Left ventricle myocardium inferior (tissue), 1 donor: ENCODE data around the gene HSD11B1L. TPM values are rescaled to one million over a fixed set of nuclear protein-coding genes. Genes with fewer than 3 reads are reported as not detected.

Experiments
- DNase-seq: peaks from one replicate; pipeline ENCODE4 v3.0.0-alpha.2; 2020
- H3K27ac ChIP-seq: fragments of 200-600 bp; replicated peaks from 2 replicates; pipeline ENCODE4 v1.8.0; 2021
- H3K27me3 ChIP-seq: fragments of 200-600 bp; 2 replicates; pipeline ENCODE4 v1.8.0; 2021; ENCODE audit warnings: low read depth
- H3K36me3 ChIP-seq: fragments of 200-600 bp; 2 replicates; pipeline ENCODE4 v1.8.0; 2021
- H3K4me1 ChIP-seq: fragments of 200-600 bp; 2 replicates; pipeline ENCODE4 v1.8.0; 2021
- H3K4me3 ChIP-seq: fragments of 200-600 bp; 2 replicates; pipeline ENCODE4 v1.8.0; 2021; ENCODE audit warnings: mild to moderate bottlenecking, moderate library complexity
- H3K9me3 ChIP-seq: fragments of 200-600 bp; replicated peaks from 2 replicates; pipeline ENCODE4 v1.8.0; 2021
- intact Hi-C: fragments of 100-400 bp; cut with micrococcal nuclease; formaldehyde crosslinking; loops from one replicate; pipeline ENCODE4 v1.11.0; 2022
- total RNA-seq: library from RNA; stranded (reverse); fragmentation: NEBNext Ultra II Directional; extraction: Animal tissue kit (Norgen Biotek cat#: 25700); gene quantifications from one replicate; pipeline ENCODE4 v1.2.1, GENCODE V29; 2021
- TF ChIP-seq, protein P1 (sequence below): fragments of 200-600 bp; IDR thresholded peaks from 2 replicates; pipeline ENCODE4 v1.8.0; 2021; ENCODE audit warnings: antibody characterized with exemption, mild to moderate bottlenecking, borderline replicate concordance
- donor health status: DM: no; HTN: yes; CAD: no; lungs with severe emphysema.

HSD11B1L gene
- total RNA-seq, 1 donor from 2014 or later, result 4.5 TPM

DNA sequence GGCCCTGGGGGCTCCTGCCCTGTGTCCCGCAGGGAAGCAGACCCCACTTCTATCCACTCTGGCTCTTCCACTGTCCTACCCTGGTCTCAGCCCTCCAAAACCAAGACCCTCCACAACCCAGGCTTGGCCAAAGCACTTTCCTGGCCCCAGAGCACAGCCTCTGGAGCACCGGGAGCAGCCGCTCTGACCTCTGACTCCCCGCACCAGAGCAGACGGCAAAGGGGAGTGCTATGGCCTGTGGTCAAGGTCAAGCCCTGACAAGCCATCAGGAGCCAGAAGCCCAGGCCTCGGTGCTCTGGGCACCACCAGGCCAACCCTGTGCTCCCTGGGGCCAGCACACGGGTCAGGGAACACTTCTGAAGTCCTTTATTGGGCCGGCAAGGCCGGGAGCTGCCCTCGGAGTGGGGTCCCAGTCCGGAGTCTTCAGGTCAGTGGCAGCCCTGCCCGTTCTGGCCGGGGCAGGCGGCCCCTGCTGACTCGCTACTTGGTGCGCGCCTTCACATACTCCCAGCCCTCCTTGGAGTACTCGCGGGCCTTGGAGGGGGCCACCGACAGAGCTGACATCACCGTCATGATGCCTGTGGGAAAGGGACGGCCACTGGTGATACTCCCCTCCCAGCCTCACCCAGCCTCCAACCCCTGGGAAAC lies 2.6 kb upstream of the HSD11B1L start:
- no peak overlapping the region for H3K27ac ChIP-seq
- H3K4me3 ChIP-seq, result no peak overlapping the region
- intact Hi-C loops, result no loop called here
- TF ChIP-seq, protein P1, sequence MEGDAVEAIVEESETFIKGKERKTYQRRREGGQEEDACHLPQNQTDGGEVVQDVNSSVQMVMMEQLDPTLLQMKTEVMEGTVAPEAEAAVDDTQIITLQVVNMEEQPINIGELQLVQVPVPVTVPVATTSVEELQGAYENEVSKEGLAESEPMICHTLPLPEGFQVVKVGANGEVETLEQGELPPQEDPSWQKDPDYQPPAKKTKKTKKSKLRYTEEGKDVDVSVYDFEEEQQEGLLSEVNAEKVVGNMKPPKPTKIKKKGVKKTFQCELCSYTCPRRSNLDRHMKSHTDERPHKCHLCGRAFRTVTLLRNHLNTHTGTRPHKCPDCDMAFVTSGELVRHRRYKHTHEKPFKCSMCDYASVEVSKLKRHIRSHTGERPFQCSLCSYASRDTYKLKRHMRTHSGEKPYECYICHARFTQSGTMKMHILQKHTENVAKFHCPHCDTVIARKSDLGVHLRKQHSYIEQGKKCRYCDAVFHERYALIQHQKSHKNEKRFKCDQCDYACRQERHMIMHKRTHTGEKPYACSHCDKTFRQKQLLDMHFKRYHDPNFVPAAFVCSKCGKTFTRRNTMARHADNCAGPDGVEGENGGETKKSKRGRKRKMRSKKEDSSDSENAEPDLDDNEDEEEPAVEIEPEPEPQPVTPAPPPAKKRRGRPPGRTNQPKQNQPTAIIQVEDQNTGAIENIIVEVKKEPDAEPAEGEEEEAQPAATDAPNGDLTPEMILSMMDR, result no peak
- no peak for DNase-seq
- no peaks in the 10 kb centered on the region for H3K9me3 ChIP-seq
- peaks cover 45% of the 10 kb centered on the region for H3K4me1 ChIP-seq
- peaks cover 13% of the 10 kb centered on the region for H3K36me3 ChIP-seq
- no peaks in the 10 kb centered on the region for H3K27me3 ChIP-seq

DNA sequence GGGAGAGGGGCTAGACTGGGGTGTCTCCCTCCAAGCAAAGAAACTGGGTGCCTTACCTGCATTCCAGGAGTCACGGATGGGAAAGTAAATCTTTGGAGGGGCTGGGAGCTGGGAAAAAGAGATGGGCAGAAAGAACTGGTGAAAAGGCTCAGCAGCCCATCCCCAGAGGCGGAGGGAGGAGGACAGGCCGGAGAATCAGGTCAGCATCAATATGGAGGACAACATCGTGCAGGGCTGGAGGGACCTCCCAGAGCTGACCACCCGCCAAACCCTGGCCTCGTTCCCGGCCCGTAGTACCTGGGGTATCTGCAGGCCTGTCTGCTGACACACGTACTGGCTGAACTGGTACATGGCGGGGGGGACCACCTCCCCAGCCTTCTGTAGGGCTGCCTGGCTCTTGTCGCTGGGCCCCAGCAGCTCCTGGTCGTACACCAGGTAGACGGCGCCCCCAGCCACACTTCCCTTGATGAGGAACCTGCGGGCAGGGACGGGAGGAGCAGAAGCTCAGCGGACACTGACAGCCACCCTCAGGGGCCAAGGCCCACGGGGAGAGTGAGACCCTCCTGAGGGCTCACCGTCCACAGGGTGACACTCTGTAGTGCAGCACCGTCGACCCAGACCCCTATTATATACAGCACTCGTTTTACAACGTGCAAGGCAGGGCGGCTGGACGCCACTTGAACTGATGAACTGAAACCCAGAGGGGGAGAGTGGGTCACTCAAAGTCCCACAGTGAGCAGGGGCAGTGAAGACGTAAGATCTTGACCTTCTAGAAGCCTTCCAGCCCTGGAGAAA lies 1.3 kb upstream of the HSD11B1L start:
- intact Hi-C loops, result no loop called here
- no peak for DNase-seq
- TF ChIP-seq, protein P1, result no peak

DNA sequence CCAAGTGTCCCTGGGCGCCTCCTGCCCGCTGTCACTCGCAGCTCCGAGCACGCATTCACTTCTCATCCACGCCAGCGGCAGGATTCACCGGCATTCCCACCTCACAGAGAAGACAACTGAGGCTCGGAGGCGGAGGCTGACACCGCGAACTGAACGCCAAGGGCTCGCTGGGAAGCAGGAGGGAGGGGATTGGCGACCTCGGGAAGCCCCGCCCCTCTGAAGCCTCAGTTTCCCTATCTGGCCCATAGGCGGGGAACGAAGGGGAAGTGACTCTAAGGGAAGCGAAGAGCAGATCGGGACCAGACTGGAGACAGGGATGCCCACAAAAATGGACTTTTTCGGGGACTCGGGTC lies 767 bp upstream of the HSD11B1L start:
- intact Hi-C loops, result no loop called here
- TF ChIP-seq, protein P1, result no peak
- Histone ChIP-seq H3K4me1 (peaks cover 44% of the 10 kb centered on the region), H3K27me3 (no peaks in the 10 kb centered on the region), H3K27ac (peak overlapping the region; percentile 96), H3K4me3 (peak overlapping the region; percentile 91), H3K9me3 (no peaks in the 10 kb centered on the region), H3K36me3 (peaks cover 13% of the 10 kb centered on the region)
- no peak for DNase-seq

More for the DNA sequence above, 1.3 kb upstream of the HSD11B1L start:
- Histone ChIP-seq H3K36me3 (peaks cover 13% of the 10 kb centered on the region), H3K4me3 (peak overlapping the region; percentile 91), H3K9me3 (no peaks in the 10 kb centered on the region), H3K4me1 (peaks cover 45% of the 10 kb centered on the region), H3K27me3 (no peaks in the 10 kb centered on the region), H3K27ac (peak overlapping the region; percentile 96)

DNA sequence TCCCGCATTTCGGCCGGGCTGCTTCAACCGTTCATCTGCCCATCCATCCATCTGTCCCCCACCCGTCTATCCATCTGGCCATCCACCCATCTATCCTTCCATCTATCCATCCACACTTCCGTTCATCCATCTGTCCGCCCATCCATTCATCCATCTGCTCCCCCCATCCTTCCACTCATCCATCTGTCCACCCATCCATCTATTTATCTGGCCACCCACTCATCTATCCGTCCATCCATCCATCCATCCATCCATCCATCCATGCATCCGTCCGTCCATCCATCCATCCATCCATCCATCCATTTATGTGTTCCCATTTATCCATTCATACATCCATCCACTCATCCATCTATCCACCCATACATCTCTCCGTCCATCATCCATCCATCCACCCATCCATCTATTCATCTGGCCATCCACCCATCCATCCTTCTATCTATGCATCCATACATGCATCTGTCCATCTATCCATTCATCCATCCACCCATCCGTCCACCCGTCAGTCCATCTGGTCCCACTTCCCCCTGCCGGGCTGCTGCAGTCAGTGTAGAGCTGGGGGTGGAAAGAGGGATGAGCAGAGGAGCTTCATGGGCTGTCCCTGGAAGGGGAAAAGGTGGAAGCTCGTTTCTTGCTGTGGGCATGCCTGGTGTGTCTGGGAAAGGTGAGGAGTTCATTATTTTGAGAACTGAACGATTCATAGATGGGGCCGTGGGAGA lies 722 bp downstream of the HSD11B1L start:
- no peak for DNase-seq
- Histone ChIP-seq H3K4me3 (peak overlapping the region; percentile 91), H3K9me3 (no peaks in the 10 kb centered on the region), H3K4me1 (peaks cover 35% of the 10 kb centered on the region), H3K27me3 (no peaks in the 10 kb centered on the region), H3K36me3 (peaks cover 13% of the 10 kb centered on the region), H3K27ac (peak overlapping the region; percentile 96)
- intact Hi-C loops, result no loop called here
- TF ChIP-seq, protein P1, result no peak

DNA sequence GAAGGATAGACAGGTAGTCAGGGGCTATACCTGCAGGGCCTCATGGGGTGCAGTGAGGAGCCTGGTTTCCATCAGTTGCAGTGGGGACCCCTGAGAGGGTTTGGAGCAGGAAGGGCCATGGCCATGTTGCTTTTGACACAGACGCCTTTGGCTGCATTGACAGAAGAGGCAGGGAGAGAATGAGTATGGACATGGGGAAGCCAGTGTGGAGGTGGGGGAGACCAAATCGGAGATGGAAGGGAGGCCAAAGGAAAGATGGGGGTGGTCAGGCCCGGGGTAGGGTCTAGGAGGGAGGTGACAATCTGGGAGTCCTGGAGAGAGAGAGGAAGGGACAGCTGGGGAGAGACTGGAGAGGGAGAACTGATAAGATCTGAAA lies 1.3 kb downstream of the HSD11B1L start:
- no peaks in the 10 kb centered on the region for H3K9me3 ChIP-seq
- H3K36me3 ChIP-seq, result peaks cover 13% of the 10 kb centered on the region
- H3K27me3 ChIP-seq, result no peaks in the 10 kb centered on the region
- H3K4me1 ChIP-seq, result peaks cover 37% of the 10 kb centered on the region
- H3K4me3 ChIP-seq, result no peak overlapping the region
- intact Hi-C loops, result no loop called here
- TF ChIP-seq, protein P1, result no peak
- no peak for DNase-seq
- H3K27ac ChIP-seq, result no peak overlapping the region
